Stimulated activated CD8-positive, alpha-beta memory T cell treated with anti-CD3 and anti-CD28 coated beads, Interleukin-7, amount 100 ng/mL, for 48 hours (primary cell): ENCODE data around the gene PRDX5.

Experiments used
- DNase-seq, 2 donors: peaks; one replicate each; pipeline ENCODE4 v3.0.0-alpha.2; 2020; ENCODE audit warnings: low read depth in 1 of 2; ENCODE audit errors: extremely low read depth in 1 of 2

PRDX5 gene

GRCh38 chr11:64317961-64318765, at the start of gene PRDX5:
TSS of gene PRDX5 (plus strand) at chr11:64318121. CDS start at chr11:64318216, 95 bp downstream.
- peak; percentile 91 to 95 for DNase-seq

- peak in 1 of 2 donors; percentile 14 for DNase-seq
These were observed 48.9 kb upstream of the PRDX5 start for GRCh38 chr11:64268893-64269539.

GRCh38 chr11:64269540-64270220, 48.2 kb upstream of the PRDX5 start:
- peak; percentile 98 for DNase-seq

GRCh38 chr11:64275031-64275800, 42.7 kb upstream of the PRDX5 start:
- DNase-seq, result no peak

GRCh38 chr11:64275841-64276240, 42.1 kb upstream of the PRDX5 start:
- no peak for DNase-seq

GRCh38 chr11:64276653-64277431, 41.1 kb upstream of the PRDX5 start:
- DNase-seq, result no peak

GRCh38 chr11:64278576-64279190, 39.2 kb upstream of the PRDX5 start:
- DNase-seq, result no peak

GRCh38 chr11:64281957-64282770, 35.8 kb upstream of the PRDX5 start:
- no peak for DNase-seq

- no peak for DNase-seq
These were observed 34.8 kb upstream of the PRDX5 start for GRCh38 chr11:64283092-64283491.

- DNase-seq, result peak; percentile 87 to 91
These were observed 33.6 kb upstream of the PRDX5 start, which contains the start of gene BAD for GRCh38 chr11:64284048-64284961. TSS of gene BAD (minus strand) at chr11:64284665. CDS start at chr11:64284368, 297 bp downstream.

- DNase-seq, result peak; percentile 79 to 82
These were observed 32.7 kb upstream of the PRDX5 start, which contains the start of gene GPR137 for GRCh38 chr11:64284962-64285884. TSS of gene GPR137 (plus strand) at chr11:64285848. CDS start at chr11:64286525, 677 bp downstream.

- no peak for DNase-seq
These were observed 31.8 kb upstream of the PRDX5 start for GRCh38 chr11:64285885-64286800.

- DNase-seq, result no peak
These were observed 31.1 kb upstream of the PRDX5 start for GRCh38 chr11:64286801-64287159.

GRCh38 chr11:64287676-64288352, 30.1 kb upstream of the PRDX5 start:
- no peak for DNase-seq

- no peak for DNase-seq
These were observed 29.6 kb upstream of the PRDX5 start for GRCh38 chr11:64288353-64288750.
